ENCODE measurements around the gene SSX4B.
"Not testable (repeated sequence)": the region's sequence is repeated elsewhere in the genome, so short reads cannot be mapped to it uniquely, and the experiment has no call there.

GRCh38 chrX:48396931-48397330, 14.8 kb downstream of the SSX4B start:
- not testable (repeated sequence) for TF ChIP-seq POLR2A, POLR2AphosphoS5 (IDR thresholded peaks at IDR 0.05)
- TF ChIP-seq, protein P1, sequence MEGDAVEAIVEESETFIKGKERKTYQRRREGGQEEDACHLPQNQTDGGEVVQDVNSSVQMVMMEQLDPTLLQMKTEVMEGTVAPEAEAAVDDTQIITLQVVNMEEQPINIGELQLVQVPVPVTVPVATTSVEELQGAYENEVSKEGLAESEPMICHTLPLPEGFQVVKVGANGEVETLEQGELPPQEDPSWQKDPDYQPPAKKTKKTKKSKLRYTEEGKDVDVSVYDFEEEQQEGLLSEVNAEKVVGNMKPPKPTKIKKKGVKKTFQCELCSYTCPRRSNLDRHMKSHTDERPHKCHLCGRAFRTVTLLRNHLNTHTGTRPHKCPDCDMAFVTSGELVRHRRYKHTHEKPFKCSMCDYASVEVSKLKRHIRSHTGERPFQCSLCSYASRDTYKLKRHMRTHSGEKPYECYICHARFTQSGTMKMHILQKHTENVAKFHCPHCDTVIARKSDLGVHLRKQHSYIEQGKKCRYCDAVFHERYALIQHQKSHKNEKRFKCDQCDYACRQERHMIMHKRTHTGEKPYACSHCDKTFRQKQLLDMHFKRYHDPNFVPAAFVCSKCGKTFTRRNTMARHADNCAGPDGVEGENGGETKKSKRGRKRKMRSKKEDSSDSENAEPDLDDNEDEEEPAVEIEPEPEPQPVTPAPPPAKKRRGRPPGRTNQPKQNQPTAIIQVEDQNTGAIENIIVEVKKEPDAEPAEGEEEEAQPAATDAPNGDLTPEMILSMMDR (IDR thresholded peaks at IDR 0.05 in 8 of 11, conservative IDR thresholded peaks at IDR 0.05 in 3 of 11): not testable (repeated sequence)

Data from spleen (tissue), 7 donors.